ENCODE data around the gene SHFL. TPM values are rescaled to one million over a fixed set of nuclear protein-coding genes. Genes with fewer than 3 reads are reported as not detected.

SHFL gene
- 10 to 100 TPM in 1 of 4 donors, 1 to 10 TPM in 3; 2.2 to 11.2 (median 2.8) TPM for total RNA-seq

DNA sequence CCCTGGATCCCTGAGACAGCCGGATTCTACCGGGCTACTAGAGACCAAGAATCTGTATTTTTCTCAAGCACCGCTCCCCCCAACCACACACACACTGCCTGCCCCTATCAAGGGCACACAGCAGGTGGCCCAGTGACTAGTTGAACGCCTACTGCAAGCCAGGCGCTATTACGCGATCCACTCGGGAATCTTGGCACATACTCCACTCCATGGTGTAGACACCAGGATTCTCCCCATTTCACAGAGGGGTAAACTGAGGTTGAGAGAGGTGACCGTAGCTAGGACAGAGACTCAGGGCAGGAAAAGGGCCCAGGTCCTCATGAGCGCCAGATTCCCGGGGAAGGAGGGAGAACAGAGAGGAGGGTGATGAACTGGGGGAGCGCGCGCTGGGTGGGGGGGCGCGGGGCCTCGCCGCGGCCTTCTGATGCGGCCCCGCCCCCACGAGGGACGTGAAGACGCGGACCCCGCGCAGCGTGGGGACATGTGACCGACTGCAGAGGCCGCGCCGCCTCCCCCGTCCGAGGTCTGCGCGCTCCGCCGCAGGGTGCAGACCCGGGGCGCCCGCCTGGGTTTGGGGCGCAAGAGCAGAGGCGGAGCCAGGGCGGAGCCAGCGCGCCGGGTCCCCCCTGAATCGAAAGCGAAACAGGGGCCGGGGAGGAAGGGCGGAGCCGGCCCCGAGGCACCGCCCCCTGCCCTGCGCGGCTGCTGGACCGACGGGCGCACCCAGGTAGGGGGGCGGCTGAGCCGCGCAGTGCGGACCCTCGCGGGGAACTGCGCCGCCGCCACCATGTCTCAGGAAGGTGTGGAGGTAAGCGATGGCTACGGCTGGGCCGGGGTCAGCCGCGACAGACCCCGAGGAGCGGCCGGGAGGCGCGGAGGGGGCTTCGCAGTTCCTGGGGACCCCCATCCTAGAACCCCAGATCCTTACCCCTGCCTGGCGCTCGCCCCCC lies at the start of gene SHFL:
Gene SHFL (plus strand): TSS at position 677 of the 950 bp plus-strand sequence. CDS start 111 bp downstream, at position 788.
- Histone ChIP-seq H3K9me3 (no peaks in the 10 kb centered on the region), H3K4me3 (peak within 1 kb of the TSS; percentile 61 to 87 (median 78)), H3K27me3 (peaks cover 5 to 29% (median 28%) of the 10 kb centered on the region in 3 donors), H3K36me3 (no peaks in the 10 kb centered on the region), H3K27ac (peak within 1 kb of the TSS; percentile 71 to 86 (median 78)), H3K4me1 (no peaks in the 10 kb centered on the region)
- TF ChIP-seq, protein P1, sequence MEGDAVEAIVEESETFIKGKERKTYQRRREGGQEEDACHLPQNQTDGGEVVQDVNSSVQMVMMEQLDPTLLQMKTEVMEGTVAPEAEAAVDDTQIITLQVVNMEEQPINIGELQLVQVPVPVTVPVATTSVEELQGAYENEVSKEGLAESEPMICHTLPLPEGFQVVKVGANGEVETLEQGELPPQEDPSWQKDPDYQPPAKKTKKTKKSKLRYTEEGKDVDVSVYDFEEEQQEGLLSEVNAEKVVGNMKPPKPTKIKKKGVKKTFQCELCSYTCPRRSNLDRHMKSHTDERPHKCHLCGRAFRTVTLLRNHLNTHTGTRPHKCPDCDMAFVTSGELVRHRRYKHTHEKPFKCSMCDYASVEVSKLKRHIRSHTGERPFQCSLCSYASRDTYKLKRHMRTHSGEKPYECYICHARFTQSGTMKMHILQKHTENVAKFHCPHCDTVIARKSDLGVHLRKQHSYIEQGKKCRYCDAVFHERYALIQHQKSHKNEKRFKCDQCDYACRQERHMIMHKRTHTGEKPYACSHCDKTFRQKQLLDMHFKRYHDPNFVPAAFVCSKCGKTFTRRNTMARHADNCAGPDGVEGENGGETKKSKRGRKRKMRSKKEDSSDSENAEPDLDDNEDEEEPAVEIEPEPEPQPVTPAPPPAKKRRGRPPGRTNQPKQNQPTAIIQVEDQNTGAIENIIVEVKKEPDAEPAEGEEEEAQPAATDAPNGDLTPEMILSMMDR (IDR thresholded peaks at IDR 0.05 in 4 of 5, conservative IDR thresholded peaks at IDR 0.05 in 1 of 5): no peak
- no peak for TF ChIP-seq POLR2A (IDR thresholded peaks at IDR 0.05)
- intact Hi-C loops (cut with DNase I; ENCODE audit: low total_unique reads) (no loop called here), in situ Hi-C loops (cut with MboI; ENCODE audit: low sequenced_read_pairs in 4 of 4) (no loop called here)
- DNase-seq (peak in 1 of 2 donors; percentile 30), ATAC-seq (peak; percentile 52 to 65)

DNA sequence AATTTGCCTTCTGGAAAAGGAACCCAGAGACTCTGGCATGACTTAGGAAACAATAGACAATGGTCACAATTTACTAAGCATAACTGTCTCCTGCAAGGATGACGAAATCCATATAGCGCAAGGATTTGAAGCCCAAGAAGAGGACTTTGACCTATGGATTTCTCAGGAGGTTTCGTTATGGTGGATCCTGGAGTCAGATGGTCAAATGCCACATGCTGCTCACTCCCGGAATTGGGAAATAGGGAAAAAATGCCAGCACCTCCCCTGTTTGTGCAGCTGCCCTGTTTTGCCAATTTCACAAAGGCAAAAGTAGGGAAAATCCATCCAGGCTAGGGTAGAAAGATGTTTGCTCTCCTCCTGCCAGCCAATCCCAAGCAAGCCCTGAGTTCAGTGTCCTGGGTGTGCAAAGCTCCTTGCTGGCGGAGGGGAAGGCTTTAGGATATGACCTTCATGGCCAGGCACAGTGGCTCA lies 49.5 kb upstream of the SHFL start:
- Histone ChIP-seq H3K9me3 (no peaks in the 10 kb centered on the region), H3K4me3 (no peak overlapping the region), H3K36me3 (no peaks in the 10 kb centered on the region), H3K4me1 (no peaks in the 10 kb centered on the region), H3K27ac (no peak overlapping the region), H3K27me3 (peaks cover 0 to 8% (median 3%) of the 10 kb centered on the region in 3 donors)
- ATAC-seq: no peak
- TF ChIP-seq, protein P1 (IDR thresholded peaks at IDR 0.05 in 4 of 5, conservative IDR thresholded peaks at IDR 0.05 in 1 of 5): no peak
- TF ChIP-seq POLR2A (IDR thresholded peaks at IDR 0.05): no peak
- intact Hi-C loops (cut with DNase I; ENCODE audit: low total_unique reads) (no loop called here), in situ Hi-C loops (cut with MboI; ENCODE audit: low sequenced_read_pairs in 4 of 4) (no loop called here)
- no peak for DNase-seq

DNA sequence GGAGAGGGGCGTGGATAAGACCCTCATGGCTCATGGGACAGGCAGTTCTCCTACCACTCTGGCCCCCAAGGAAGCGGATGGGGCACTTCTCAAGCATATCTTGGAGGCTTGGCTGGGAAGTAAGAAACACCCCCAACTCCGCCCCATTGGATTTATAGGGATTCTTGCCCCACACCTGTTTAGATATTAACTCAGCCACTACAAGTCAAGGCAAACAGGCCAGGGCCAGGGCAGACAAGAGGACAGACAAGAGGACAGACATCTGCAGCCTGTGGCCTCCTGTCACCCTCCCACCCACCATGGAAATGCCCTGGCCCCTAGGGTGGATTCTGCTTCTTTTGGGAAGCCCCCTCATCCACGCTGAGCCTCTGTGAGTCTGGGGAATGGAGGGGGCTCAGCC lies 48.8 kb upstream of the SHFL start:
- Histone ChIP-seq H3K27ac (no peak overlapping the region), H3K27me3 (peaks cover 0 to 4% (median 3%) of the 10 kb centered on the region in 3 donors)
- in situ Hi-C loops (cut with MboI; ENCODE audit: low sequenced_read_pairs in 4 of 4): no loop called here

DNA sequence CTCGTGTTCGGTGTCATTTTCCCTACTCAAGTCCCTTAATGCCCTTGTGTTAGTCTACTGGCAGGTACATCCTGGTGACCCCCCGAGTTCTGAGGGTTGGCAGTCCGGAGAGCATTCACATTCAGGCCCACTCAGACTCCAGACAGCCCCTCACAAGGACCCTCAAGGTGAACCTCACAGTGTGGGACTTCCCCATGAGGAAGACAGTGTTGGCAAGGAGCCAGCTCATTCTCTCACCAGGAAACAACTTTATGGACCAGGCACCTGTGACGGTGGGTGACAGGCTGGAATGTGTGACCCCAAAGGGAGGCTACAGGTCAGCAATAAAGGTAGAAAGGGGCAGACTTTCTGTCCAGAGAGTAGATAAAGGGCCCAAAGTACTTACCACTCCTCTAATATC lies 48.3 kb upstream of the SHFL start:
- Histone ChIP-seq H3K4me3 (no peak overlapping the region), H3K27ac (no peak overlapping the region), H3K27me3 (peaks cover 0 to 4% (median 3%) of the 10 kb centered on the region in 3 donors), H3K9me3 (peaks cover 0 to 8% (median under 1%) of the 10 kb centered on the region in 3 donors), H3K4me1 (no peaks in the 10 kb centered on the region), H3K36me3 (no peaks in the 10 kb centered on the region)
- intact Hi-C loops (cut with DNase I; ENCODE audit: low total_unique reads): no loop called here
- in situ Hi-C loops (cut with MboI; ENCODE audit: low sequenced_read_pairs in 4 of 4): no loop called here
- DNase-seq (no peak), ATAC-seq (no peak)
- TF ChIP-seq POLR2A (IDR thresholded peaks at IDR 0.05): no peak
- TF ChIP-seq, protein P1 (IDR thresholded peaks at IDR 0.05 in 4 of 5, conservative IDR thresholded peaks at IDR 0.05 in 1 of 5): no peak

More for the DNA sequence above, 48.8 kb upstream of the SHFL start:
- no peaks in the 10 kb centered on the region for H3K36me3 ChIP-seq
- TF ChIP-seq POLR2A (IDR thresholded peaks at IDR 0.05): no peak
- TF ChIP-seq, protein P1 (IDR thresholded peaks at IDR 0.05 in 4 of 5, conservative IDR thresholded peaks at IDR 0.05 in 1 of 5): no peak
- no peak overlapping the region for H3K4me3 ChIP-seq
- DNase-seq (no peak), ATAC-seq (no peak)
- no peaks in the 10 kb centered on the region for H3K4me1 ChIP-seq
- H3K9me3 ChIP-seq: peaks cover 0 to 3% (median 0%) of the 10 kb centered on the region in 3 donors
- intact Hi-C loops (cut with DNase I; ENCODE audit: low total_unique reads): no loop called here

Measured in gastrocnemius medialis (tissue), 4 donors.